HL-60 (cell line): Measurements from ENCODE around the gene HYAL2.

Experiments
- DNase-seq, 2 experiments: peaks; one replicate each; pipeline ENCODE4 v3.0.0-alpha.2; 2010 to 2020; ENCODE audit warnings: low read depth in 1 of 2, low spot score in 1 of 2
- H3K27ac ChIP-seq: fragments of 250-450 bp; sonication (Bioruptor Pico); replicated peaks from 2 replicates; pipeline ENCODE4 v1.5.1; 2020; ENCODE audit warnings: mild to moderate bottlenecking, moderate library complexity
- H3K27me3 ChIP-seq: fragments of 250-450 bp; sonication (Bioruptor Pico); 2 replicates; pipeline ENCODE4 v1.5.1; 2021; ENCODE audit warnings: mild to moderate bottlenecking, moderate library complexity; ENCODE audit not compliant: insufficient read depth, poor library complexity, severe bottlenecking
- H3K4me3 ChIP-seq: replicated peaks from 2 replicates; pipeline ENCODE4 v1.5.1; 2011; ENCODE audit warnings: mild to moderate bottlenecking, control low read depth, low read length; ENCODE audit not compliant: insufficient read depth
- GABPA ChIP-seq: IDR thresholded peaks from 2 replicates; pipeline ENCODE4 v1.6.1; 2012; ENCODE audit warnings: low read depth
- POLR2AphosphoS5 ChIP-seq: IDR thresholded peaks from 2 replicates; pipeline ENCODE4 v1.6.1; 2012; ENCODE audit warnings: low read depth
- REST ChIP-seq: IDR thresholded peaks from 2 replicates; pipeline ENCODE4 v1.6.1; 2012; ENCODE audit warnings: low read depth; ENCODE audit not compliant: insufficient replicate concordance
- SPI1 ChIP-seq: IDR thresholded peaks from 2 replicates; pipeline ENCODE4 v1.6.1; 2012; ENCODE audit warnings: low read depth, mild to moderate bottlenecking, borderline replicate concordance
- TF ChIP-seq, protein P1 (sequence below): IDR thresholded peaks from one replicate; pipeline ENCODE4 v1.5.1; 2011; ENCODE audit warnings: low read length, control low read depth, inconsistent platforms; ENCODE audit not compliant: insufficient read depth

The HYAL2 gene

GRCh38 chr3:50302095-50303012, 20.2 kb downstream of the HYAL2 start:
- no peak for DNase-seq
- Histone ChIP-seq H3K27me3 (no peaks in the 10 kb centered on the region), H3K27ac (no peak overlapping the region), H3K4me3 (no peak overlapping the region)
- TF ChIP-seq GABPA (no peak), REST (no peak)

DNA sequence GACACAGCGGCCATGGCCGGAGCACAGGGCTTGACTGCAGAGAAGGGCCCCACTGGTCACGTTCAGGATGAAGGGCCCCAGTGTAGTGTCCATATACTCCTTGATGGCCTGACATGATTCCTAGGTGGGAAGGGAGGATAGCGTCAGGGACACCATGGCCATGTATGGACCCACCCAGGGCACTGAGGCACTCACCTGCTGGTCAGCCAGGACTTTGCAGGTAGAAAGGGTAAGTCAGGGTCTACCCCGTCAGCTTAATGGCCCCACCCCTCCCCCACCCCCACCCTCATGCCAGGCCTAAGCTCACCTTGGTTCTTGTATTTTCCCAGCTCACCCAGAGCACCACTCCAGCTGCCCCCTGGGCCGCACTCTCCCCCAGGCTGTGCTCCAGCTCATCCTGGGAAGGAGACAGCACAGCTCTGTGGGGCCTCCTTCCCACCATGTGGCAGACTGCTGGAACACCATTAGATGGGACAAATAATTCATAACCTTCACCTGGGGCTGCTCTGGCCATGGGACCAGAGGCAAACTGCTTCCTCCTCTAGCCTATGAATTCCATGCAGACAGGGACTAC, 21.8 kb downstream of the HYAL2 start:
- peak overlapping the region; percentile 89 for H3K27ac ChIP-seq
- H3K4me3 ChIP-seq = no peak overlapping the region; the same call in 1 of the 2 replicates
- DNase-seq = no peak
- H3K27me3 ChIP-seq = no peaks in the 10 kb centered on the region
- TF ChIP-seq GABPA = no peak
- no peak for TF ChIP-seq REST

GRCh38 chr3:50299929-50300680, 22.4 kb downstream of the HYAL2 start:
- Histone ChIP-seq H3K4me3 (peak overlapping the region; percentile 29), H3K27ac (peak overlapping the region; percentile 89), H3K27me3 (no peaks in the 10 kb centered on the region)
- DNase-seq = peak; percentile 74 to 89
- TF ChIP-seq POLR2AphosphoS5 (peak; percentile 92), REST (no peak), GABPA (no peak), SPI1 (peak; percentile 80; the same call in 1 of the 2 replicates)
- TF ChIP-seq, protein P1, sequence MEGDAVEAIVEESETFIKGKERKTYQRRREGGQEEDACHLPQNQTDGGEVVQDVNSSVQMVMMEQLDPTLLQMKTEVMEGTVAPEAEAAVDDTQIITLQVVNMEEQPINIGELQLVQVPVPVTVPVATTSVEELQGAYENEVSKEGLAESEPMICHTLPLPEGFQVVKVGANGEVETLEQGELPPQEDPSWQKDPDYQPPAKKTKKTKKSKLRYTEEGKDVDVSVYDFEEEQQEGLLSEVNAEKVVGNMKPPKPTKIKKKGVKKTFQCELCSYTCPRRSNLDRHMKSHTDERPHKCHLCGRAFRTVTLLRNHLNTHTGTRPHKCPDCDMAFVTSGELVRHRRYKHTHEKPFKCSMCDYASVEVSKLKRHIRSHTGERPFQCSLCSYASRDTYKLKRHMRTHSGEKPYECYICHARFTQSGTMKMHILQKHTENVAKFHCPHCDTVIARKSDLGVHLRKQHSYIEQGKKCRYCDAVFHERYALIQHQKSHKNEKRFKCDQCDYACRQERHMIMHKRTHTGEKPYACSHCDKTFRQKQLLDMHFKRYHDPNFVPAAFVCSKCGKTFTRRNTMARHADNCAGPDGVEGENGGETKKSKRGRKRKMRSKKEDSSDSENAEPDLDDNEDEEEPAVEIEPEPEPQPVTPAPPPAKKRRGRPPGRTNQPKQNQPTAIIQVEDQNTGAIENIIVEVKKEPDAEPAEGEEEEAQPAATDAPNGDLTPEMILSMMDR = no peak

GRCh38 chr3:50299638-50299928, 23.0 kb downstream of the HYAL2 start:
- peak overlapping the region; percentile 89 for H3K27ac ChIP-seq
- H3K27me3 ChIP-seq = no peaks in the 10 kb centered on the region
- no peak for DNase-seq
- H3K4me3 ChIP-seq = peak overlapping the region; percentile 29
- TF ChIP-seq POLR2AphosphoS5 = no peak
- TF ChIP-seq REST = no peak
- TF ChIP-seq, protein P1 = no peak
- no peak for TF ChIP-seq SPI1
- no peak for TF ChIP-seq GABPA
